Epithelial cell of umbilical artery (primary cell): Measurements from ENCODE around the gene GOLGA6L22. TPM values are rescaled to one million over a fixed set of nuclear protein-coding genes. Genes with fewer than 3 reads are reported as not detected.

Experiments used
- total RNA-seq: library from RNA; depleted of rRNA; stranded (reverse); fragments of >200 nt; gene quantifications from 2 replicates; pipeline ENCODE4 v1.2.3, GENCODE V29; 2014

The GOLGA6L22 gene
- not detected in 2 replicates for total RNA-seq

GRCh38 chr15:22458603-22459002 is at the start of gene GOLGA6L22:
Gene GOLGA6L22, plus strand, starts transcription at chr15:22458903. Its CDS starts 91 bp downstream, at chr15:22458994.

